Hematopoietic multipotent progenitor cell treated with erythropoietin and hydrocortisone succinate and interleukin-3 and kit ligand, for 15 days (in vitro differentiated cells): Measurements from ENCODE around the gene AHCYL2.
"Not testable (repeated sequence)": the region's sequence is repeated elsewhere in the genome, so short reads cannot be mapped to it uniquely, and the experiment has no call there.

Experiments used
- DNase-seq: peaks from one replicate; pipeline ENCODE4 v3.0.0-alpha.2; 2015; ENCODE audit warnings: low spot score

The AHCYL2 gene

DNA sequence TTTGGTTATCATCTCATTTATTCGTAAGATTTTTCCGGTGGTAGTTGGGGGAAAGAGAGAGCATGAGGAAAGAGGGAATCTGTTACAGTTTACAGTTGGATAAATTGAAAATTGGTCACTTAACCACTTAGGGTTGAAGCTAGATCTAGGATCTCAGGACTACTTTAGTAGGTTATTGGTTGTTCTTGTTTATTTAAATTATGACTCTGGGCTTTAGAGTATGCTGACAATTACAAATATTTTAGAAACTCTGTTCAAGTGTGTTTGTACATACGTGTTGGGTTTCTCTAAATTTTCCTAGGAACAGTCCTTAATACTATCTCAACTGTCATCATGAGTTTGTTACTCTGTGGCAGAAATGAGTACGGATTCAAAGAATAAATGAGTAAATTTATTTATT lies 160.8 kb downstream of the AHCYL2 start:
- no peak for DNase-seq

DNA sequence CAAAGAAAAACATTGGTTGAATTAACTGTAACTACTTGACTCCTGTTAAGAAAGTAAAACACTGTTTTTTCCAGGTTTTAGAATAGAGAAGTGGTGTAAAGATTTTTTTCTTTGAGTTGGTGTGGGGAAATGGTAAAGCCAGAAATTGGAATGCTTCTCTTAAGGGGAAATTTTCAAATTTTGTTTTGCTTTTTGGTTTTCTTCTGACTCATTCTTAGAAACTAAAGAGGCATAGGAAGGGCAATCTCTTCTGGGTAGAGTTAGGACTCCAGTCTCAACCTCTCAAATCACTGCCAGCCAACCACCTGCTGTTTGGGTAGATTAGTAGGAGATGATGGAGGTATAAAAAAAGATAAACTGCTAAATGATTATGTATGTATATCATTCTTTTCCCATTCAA lies 161.7 kb downstream of the AHCYL2 start:
- DNase-seq, result no peak

DNA sequence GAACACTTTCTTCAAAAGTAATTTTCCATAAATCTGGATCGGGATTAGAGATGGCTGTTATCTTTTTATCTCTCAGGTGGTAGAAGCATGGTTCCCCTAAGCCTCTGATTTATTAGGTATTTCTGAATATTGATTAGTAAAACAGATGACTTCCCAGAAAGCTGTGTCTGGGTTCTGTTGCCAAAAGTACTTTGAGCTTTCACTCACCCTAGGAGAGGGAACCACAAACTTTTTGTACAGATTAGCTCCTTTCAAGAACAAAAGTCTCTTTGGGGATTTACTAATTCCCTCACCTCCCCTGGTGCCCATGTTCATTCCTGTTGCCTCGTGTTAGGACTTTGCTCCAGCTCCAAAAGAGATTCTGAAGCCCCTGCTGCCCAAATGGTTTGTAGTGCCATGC lies 162.7 kb downstream of the AHCYL2 start:
- DNase-seq, result no peak

DNA sequence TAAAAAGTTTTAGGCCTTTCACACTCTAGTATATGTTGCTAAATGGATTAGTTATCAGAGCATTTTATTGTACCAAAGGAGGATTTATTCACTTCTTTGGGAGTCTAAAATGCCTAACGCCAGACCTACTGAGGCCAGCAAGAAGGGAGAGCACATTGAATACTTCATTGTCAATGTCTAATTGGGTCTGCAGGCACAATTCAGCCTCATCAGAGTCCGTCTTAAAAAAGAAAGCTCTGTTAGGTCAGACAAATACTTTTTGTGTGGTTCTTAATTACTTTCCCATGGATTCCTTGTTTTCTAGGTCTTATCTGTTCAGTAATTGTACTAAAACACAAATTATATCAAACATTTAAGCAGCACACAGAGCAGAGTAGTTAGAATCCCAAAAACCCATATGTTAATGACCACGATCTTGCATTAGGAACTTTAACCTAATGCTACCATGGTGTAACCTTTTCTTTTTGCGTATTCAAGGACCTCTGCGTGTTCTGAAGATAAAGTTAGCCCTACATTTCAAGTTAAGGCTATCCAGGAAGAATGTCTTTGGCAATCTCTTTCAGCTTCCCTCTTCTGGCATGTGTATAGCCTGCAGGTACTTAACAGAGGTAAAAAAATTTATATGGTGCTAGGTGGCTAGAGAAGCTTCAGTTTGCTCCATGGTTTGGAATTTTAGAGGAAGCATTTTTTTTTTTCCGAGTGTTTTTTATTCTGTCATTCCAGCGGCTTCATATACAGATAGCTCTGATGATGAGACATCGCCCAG lies 163.7 kb downstream of the AHCYL2 start:
- DNase-seq, result no peak

DNA sequence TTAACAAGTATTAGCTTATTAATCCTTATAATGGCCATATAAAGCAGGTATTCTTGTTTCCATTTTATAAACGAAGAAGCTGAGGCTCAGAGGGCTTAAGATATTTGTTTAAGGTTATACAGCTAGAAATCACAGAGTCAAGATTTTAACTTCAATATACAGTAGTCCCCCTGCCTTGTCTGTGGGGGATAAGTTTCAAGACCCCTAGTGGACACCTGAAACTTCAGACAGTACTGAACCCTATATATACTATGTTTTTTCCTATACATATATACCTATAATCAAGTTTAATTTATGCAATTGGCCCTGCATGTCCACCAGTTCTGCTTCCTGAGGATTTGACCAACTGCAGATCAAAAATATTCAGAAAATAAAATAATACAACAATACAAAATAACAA lies 165.0 kb downstream of the AHCYL2 start:
- DNase-seq, result no peak

DNA sequence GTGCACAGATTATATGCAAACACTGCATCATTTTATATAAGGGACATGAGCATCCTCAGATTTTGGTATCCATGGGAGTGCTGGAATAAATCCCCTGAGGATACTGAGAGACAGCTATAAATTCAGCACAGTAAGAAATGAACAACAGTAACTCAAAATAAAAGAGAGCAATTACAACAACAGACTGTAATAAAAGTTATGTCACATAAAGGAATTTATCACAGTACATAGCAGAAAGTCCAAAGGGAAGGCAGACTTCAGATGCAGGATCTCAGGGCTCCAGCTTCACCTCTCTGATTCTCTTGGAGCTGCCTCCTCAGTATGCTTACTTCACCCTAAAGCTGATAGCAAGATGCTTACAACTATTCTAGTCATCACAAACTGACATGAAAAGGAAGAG lies 165.5 kb downstream of the AHCYL2 start:
- no peak for DNase-seq

DNA sequence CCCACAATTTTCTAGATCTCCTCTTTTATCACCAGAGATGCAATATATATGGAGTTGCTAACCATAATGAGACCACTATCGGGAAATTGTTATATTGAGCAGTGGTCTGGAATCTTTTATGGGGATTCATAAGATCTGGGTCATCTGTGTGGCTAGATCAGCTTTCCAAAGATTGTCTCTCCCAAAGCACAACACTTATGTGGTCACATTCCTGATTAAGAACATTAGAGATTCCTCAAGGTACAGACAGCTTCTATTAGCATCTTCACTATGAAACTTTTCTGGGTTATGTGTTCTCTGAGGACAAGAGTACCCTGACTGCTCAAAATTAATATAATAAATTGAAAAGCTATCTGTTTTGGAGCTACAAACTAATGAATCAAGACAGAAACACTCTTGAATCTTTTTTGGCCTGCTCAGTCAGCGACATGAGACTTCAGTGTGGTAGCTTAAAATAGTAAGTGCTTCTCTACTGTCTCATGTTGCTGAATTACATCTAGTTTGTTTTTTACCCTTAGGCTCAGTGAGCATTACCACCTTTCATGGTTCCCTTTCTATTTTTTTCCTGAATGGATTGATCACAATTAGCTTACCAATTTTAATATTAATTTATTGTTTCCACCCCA lies 166.8 kb downstream of the AHCYL2 start:
- DNase-seq, result no peak

DNA sequence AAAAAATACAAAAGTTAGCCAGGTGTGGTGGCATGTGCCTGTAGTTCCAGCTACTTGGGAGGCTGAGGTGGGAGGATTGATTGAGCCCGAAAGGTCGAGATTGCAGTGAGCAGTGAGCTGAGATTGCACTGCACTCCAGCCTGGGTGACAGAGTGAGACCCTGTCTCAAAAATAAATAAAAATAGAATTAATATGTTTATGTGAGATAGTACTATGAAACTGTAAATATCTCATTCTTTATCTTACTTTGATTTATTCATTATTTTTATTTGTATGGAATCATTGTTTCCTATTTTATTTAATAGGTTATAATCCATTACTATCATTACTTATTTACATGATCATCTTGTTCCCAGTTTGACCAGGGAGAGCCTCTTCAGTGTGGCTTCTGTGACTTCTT lies 168.4 kb downstream of the AHCYL2 start:
- no peak for DNase-seq

DNA sequence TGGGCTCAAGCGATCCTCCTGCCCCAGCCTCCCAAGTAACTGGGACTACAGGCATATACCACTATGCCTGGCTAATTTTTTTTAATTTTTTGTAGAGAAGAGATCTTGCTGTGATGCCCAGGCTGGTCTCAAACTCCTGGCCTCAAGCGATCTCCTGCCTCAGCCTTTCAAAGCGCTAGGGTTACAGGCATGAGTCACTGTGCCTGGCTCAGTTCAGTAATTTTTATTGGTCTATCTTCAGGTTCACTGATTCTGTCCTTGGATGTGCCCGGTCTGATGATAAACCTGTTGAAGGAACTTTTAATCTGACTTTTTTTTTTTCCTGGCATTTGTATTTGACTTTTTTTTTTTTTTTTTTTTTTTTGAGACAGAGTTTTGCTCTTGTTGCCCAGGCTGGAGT lies 169.3 kb downstream of the AHCYL2 start:
- no peak for DNase-seq

DNA sequence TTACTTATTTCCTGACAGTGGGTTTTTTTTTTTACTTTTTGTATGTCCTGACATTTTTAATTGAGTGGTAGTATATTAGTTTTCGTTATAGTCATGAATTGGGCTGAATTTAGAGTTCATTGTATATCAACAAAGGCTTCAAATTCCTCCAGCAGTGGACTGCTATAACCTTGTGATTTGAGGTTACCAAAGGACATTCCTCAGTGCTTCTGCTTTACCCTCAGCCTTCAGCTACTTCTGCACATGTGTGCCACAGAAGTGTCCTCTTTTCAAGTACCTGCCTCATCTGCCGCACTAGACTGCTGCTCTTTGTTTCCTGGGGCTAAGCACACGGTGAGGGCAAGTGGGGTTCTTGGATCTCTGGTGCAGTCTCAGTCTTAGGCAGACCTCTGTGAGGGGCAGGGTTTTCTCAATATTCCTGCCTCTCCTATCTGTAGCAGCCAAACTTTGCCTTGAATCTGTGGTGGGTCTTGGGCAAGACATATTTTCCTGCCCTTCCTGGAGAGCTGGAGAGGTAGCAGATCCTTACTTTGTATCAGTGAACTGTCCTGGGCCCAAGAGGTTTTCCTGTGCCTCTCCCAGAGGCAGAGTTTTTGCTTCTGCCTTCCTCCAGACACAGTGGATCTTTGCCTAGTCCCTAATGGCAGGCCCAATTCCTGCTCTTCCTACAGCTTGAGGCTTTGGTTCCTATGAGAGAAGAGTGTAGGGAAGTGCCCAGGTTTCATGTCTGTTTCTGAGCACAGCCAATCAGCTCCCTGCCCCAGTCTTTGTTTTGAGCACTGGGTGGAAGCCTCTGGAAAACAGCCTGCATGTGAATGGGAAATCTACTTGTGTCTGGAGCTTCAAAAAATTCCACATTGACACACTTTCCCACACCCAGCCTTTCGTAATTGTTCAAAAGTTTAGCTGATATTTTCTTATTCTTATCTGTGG lies 170.4 kb downstream of the AHCYL2 start:
- DNase-seq, result no peak

DNA sequence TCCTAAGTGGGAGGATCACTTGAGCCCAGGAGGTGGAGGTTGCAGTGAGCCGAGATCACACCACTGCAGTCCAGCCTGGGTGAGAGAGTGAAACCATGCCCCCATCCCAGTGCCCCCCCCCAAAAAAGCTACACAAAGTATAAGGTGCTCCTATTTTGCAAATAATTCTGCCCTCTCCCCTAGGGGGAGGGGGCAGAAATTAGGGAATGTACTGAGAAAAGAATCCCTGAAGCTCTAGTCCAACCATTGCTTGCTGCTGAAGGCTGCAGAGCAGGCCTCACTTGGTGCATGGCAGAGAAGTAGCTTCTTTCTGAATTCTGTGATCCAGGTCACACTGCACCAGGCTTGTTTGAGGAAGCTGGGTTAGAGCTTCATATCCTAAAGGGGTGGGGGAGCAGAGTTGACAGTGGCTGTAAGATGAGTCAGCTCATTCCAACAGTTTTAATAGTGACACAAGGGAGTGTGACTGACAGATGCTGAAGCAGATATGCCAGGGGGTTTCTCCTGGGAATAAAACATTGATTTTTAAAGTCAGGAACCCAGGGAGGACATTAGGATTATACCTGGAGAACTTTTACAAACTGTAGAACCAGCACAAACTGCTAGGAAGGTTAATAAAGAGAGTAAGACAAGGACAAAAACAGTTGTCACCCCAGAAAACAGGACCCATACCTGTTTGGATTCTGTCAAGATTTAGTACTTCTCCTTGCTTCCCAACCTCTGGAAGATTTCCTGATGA lies 176.6 kb downstream of the AHCYL2 start:
- DNase-seq, result no peak

DNA sequence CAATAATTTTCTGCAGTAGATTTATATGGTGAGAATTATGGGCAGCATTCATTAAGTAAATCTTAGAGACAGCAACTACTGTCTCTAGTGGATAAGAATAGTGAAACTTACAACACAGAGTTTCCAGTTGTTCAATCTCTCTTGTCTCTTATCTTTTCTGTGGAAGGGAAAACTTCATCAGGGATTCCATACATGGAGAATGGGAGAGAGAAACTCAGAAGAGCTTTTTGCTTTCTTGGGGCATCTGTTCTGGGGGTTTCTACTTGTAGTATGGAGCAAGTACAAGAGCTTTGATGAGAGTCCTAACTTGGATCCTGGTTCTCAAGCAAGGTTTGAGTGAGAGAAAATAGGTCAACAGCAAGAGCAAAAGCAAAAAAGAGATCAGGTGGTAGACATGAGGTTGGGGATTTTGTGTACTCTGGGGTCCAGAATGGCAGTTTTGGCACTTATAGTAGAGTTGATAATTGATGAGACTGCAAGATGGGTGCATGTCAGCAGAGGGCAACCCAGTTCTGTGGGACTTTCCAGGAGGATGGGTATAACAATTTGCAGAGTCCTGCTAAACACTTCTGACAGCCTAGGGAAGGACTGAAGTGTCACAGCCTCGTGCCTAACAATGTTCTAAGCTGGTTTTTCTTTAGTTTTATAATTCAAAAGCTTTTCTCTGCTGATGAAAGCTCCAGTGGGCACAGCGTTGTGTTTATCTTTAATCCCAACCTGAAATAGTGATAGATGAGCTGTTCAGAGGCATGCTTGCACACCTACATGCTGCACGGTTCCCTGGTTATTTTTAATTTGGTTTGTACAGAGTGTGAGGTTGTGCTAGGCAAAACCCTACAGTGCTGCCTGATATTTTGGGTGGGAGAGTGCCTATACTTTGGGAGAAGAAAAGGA lies 177.4 kb downstream of the AHCYL2 start:
- DNase-seq, result peak; percentile 62

DNA sequence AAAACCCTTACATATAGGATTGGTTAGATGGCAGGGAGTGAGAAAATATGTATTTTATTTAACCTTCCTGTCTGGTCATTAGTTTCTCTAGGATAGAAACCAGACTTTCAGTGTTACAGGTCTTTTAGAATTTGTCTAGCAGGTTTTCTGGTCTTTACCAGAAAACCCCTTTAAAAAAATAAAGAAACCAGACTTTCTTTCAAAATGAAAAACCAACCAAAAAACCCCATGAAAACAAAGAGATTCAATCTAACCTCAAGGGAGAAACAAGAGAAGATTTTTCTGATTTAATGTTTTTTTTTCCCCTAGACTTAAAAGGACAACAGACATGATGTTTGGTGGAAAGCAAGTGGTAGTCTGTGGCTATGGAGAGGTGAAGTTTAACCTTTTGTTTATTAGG lies 180.7 kb downstream of the AHCYL2 start:
- DNase-seq, result no peak

DNA sequence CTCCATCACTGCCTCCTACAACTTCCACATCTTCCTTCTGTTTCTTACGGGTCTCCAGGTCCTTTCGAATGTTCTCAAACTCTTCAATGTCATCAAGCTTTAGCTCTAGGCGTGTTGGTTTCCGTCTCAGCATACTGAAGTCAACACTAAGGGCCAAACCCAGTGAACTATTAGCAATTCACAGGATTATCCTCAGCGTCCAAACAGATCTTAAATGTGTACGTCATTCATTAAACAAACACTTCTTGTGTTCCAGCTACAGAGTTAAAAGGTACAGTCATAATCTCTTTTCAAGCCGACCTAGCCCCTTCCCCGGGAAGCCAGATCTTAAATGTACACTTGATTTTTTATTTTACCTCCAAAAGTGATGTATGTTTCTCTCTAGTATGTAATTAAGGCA lies 185.4 kb downstream of the AHCYL2 start:
- not testable (repeated sequence) for DNase-seq

DNA sequence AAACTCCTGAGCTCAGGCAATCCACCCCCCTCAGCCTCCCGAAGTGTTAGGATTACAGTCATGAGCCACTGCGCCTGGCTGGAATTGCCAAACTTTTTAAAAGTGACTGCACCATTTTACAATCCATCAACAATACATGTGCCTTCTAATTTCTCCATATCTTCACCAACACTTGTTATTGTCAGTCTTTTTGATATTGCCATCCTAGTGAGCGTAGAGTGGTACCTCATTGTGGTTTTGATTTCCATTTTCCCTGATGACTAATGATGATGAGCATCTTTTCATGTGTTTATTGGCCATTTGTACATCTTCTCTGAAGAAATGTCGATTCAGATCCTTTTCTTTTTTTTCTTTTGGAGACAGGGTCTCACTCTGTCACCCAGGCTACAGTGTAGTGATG lies 187.7 kb downstream of the AHCYL2 start:
- DNase-seq, result no peak

DNA sequence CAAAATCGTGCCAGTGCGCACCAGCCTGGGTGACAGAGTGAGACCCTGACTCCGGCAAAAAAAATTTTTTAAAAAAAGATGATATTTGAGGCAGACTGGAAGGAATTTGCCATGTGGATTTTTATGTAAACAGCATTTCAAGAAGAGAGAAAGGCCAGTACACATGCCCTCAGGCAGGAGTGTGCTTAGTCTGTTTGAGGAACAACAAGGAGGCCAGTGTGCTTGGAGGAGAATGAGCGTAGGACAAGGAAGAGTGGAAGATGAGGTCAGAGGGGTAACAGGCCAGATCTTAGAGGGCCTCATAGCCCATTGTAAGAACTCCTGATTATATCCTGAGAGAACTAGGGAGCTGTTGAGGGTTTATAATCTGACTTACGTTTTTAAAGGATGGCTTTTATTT lies 192.2 kb downstream of the AHCYL2 start:
- no peak for DNase-seq

DNA sequence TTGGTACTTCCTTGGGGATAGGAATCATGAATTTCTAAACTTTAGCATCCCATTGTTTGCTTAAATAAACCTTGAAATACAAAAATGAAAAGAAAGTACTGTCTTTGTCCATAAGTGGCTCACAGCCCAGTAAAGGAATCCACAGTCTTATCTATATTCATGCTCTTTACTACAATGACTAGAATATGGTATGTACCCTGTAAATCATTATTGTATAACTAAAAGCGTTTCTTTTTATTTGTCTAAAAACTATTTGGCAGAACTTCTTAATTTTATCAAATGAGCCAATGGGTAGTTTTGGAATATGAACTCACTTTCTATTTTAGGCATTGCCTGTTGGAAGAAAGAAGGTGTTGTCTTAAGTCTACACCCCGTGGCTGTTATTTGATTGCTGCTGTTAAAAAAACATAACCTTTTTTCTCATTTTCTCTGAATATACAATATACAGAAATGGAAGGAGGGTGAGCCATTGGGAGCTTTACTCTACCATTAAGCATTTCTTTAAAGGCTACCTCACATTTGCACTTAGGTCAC lies 197.0 kb downstream of the AHCYL2 start:
- no peak for DNase-seq

DNA sequence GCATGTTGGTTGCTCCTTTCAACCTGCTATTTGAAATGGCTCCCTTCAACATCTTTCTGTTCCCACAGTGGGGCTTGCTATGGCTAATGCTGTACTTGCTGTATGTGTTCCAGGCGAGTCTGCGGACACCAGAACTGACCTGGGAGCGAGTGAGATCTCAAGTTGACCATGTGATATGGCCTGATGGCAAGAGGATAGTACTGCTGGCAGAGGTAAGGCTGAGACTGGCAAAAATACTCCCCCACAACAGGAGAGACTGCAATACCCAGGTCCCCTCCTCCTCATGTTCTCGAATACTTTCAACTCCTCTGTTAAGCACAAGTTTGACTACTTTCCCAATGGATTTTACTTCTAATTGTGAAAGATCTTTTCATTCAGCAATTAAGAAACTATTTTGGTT lies 197.9 kb downstream of the AHCYL2 start:
- DNase-seq, result no peak

DNA sequence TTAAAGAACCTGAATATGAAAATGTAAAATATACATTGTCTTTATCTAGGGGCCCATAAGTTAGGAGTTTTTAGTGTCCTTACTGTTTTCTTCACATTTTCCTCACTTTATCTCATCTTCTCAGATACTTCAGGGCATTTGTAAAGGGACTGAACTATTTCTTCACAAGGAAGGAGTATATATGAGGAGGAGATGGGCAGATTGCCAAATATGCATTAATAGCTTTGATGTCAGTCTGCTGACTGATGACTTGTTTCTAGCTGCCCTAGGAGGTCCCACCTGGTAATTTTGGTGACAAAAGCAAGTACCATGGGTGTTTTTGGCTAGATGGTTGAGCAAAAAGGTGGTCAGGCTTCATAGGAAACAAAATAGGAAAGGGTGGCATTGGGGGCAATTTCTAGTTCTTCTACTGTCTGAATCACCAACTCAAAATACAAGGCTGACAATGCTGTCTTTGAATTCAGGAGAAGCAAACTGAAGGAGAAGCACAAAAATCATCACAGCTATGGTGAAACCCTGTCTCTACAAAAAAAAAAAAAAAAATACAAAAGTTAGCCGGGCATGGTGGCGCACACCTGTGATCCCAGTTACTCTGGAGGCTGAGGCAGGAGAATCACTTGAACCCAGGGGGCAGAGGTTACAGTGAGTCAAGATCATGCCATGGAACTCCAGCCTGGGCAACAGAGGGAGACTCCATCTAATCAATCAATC lies 199.0 kb downstream of the AHCYL2 start:
- DNase-seq, result peak; percentile 56

DNA sequence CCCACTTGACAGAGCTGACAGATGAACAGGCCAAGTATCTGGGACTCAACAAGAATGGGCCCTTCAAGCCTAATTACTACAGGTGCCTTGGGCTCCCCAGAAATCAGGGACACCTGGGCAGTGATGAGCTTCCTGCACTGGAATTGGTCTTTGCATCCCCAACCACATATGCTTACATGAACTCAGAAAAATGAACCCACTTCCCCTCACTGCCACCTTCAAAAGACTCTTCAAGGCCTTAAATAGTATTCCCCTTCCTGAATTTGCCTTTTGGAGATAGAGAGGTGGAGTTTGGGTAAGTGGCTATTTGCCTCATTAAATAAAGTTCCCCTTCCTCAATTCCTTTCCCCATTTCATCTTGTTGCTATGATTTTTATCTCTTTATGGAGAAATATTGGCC lies 201.7 kb downstream of the AHCYL2 start:
- no peak for DNase-seq
